ENCODE results near the gene ENPP3.
A peak's percentile ranks its signal among the peaks of the same experiment; 100 is the strongest.

GRCh38 chr6:131782764-131783163, 145.7 kb downstream of the ENPP3 start:
- TF ChIP-seq, protein P1, sequence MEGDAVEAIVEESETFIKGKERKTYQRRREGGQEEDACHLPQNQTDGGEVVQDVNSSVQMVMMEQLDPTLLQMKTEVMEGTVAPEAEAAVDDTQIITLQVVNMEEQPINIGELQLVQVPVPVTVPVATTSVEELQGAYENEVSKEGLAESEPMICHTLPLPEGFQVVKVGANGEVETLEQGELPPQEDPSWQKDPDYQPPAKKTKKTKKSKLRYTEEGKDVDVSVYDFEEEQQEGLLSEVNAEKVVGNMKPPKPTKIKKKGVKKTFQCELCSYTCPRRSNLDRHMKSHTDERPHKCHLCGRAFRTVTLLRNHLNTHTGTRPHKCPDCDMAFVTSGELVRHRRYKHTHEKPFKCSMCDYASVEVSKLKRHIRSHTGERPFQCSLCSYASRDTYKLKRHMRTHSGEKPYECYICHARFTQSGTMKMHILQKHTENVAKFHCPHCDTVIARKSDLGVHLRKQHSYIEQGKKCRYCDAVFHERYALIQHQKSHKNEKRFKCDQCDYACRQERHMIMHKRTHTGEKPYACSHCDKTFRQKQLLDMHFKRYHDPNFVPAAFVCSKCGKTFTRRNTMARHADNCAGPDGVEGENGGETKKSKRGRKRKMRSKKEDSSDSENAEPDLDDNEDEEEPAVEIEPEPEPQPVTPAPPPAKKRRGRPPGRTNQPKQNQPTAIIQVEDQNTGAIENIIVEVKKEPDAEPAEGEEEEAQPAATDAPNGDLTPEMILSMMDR (IDR thresholded peaks at IDR 0.05; ENCODE audit: low read depth, low read length, poor library complexity, severe bottlenecking), result peak; percentile 35
- no peak for TF ChIP-seq EZH2phosphoT487 (IDR thresholded peaks at IDR 0.05; ENCODE audit: borderline replicate concordance, low read length)
